ENCODE data around the gene EFHC1. TPM values are rescaled to one million over a fixed set of nuclear protein-coding genes. Genes with fewer than 3 reads are reported as not detected.

EFHC1 gene
- total RNA-seq, 1 donor from 2014 or later, result 23.2 TPM

DNA sequence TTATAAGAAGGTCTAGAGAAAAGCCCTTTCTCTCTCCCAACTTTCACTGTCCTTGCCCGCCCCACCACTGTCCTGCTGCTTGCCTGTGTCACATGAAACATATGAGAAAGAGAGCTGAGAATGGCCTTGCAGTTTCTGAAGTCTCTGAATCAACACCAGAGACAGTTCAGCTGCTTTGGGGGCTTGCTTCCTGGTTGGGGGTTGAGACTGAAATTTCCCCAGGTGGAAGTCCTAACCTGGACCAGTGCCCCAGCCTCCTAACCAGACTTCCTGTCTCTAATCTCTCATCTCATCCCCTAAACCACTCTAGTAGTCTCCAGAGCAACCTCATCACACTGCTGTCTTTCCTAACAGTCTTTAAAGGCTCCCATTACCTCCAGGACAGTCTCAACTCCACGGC is 146.1 kb downstream of the EFHC1 start:
- intact Hi-C loops (cut with micrococcal nuclease), result no loop called here

DNA sequence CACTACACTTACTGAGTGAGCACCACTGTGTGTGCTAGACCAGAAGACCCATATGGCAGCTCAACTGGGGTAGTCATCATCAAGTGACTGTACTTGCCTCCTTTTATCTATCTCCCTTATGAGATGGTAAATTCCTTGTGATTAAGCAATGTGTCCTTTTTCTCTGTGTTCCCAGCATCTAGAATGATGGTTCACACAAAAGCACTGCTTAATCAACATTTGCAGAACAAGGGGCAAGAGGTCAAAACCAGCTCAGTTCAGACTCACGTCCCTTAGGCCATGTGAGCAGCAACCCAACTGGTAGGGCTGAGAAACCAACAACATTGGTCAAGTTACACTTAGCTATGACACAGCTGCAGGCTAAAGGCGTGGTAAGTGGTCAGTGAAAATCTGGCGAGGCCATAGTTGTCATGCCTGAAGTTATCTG is 146.7 kb downstream of the EFHC1 start:
- ATAC-seq (ENCODE audit: low read depth), result no peak
- H3K9me3 Mint-ChIP-seq, result no peaks in the 10 kb centered on the region
- CTCF ChIA-PET, result interaction anchor here (0.8 to 1.7 kb wide), 2 partner anchors 9 to 85 kb away, joined by 4 read pairs; no protein-coding TSS in a partner anchor

More for the DNA sequence above, 146.1 kb downstream of the EFHC1 start:
- CTCF ChIA-PET, result interaction anchor here (1.7 kb wide), 1 partner anchor 10 kb away, joined by 4 read pairs; no protein-coding TSS in a partner anchor
- TF ChIP-seq, protein P1, sequence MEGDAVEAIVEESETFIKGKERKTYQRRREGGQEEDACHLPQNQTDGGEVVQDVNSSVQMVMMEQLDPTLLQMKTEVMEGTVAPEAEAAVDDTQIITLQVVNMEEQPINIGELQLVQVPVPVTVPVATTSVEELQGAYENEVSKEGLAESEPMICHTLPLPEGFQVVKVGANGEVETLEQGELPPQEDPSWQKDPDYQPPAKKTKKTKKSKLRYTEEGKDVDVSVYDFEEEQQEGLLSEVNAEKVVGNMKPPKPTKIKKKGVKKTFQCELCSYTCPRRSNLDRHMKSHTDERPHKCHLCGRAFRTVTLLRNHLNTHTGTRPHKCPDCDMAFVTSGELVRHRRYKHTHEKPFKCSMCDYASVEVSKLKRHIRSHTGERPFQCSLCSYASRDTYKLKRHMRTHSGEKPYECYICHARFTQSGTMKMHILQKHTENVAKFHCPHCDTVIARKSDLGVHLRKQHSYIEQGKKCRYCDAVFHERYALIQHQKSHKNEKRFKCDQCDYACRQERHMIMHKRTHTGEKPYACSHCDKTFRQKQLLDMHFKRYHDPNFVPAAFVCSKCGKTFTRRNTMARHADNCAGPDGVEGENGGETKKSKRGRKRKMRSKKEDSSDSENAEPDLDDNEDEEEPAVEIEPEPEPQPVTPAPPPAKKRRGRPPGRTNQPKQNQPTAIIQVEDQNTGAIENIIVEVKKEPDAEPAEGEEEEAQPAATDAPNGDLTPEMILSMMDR (IDR thresholded peaks at IDR 0.05), result no peak
- POLR2A ChIA-PET, result interaction anchor here (1.1 kb wide), 1 partner anchor 10 kb away, joined by 4 read pairs; the partner anchor contains the start of gene TRAM2
- no peak for ATAC-seq (ENCODE audit: low read depth)
- peaks cover 2% of the 10 kb centered on the region for H3K36me3 Mint-ChIP-seq (ENCODE audit: low read depth)
- H3K4me1 Mint-ChIP-seq, result peaks cover 20% of the 10 kb centered on the region
- no peaks in the 10 kb centered on the region for H3K9me3 Mint-ChIP-seq
- no peaks in the 10 kb centered on the region for H3K27me3 Mint-ChIP-seq
- no peak for DNase-seq
- no peak overlapping the region for H3K4me3 Mint-ChIP-seq
- H3K27ac Mint-ChIP-seq, result no peak overlapping the region

DNA sequence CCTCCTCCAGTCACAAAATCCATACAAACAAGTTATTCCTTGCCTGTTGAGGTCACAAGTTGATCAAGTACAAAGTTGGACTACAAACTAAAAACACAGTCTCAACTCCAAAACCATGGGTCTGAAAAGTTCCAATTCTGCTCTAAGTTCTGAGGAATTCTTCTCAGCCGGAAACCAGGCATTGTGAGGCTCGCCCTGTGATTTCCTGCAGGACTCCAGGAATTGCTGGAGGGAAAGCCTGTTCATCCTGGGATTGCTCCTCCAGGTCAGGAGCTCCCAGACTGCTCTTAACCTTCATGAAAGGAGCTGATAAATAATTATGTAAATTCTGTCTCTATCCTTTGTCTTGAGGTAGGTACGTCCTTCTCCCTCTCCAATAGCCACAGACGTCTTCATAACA is 148.2 kb downstream of the EFHC1 start:
- TF ChIP-seq, protein P1 (IDR thresholded peaks at IDR 0.05), result no peak
- Mint-ChIP-seq H3K27ac (no peak overlapping the region), H3K4me1 (peaks cover 31% of the 10 kb centered on the region), H3K36me3 (ENCODE audit: low read depth) (peaks cover 2% of the 10 kb centered on the region), H3K27me3 (no peaks in the 10 kb centered on the region), H3K4me3 (no peak overlapping the region), H3K9me3 (no peaks in the 10 kb centered on the region)
- CTCF ChIA-PET, result no interaction called here
- DNase-seq (no peak), ATAC-seq (ENCODE audit: low read depth) (no peak)
- POLR2A ChIA-PET, result no interaction called here
- intact Hi-C loops (cut with micrococcal nuclease), result no loop called here

More for the DNA sequence above, 146.7 kb downstream of the EFHC1 start:
- Mint-ChIP-seq H3K27ac (no peak overlapping the region), H3K36me3 (ENCODE audit: low read depth) (peaks cover 2% of the 10 kb centered on the region), H3K4me1 (peaks cover 23% of the 10 kb centered on the region), H3K4me3 (no peak overlapping the region), H3K27me3 (no peaks in the 10 kb centered on the region)
- no peak for DNase-seq
- intact Hi-C loops (cut with micrococcal nuclease), result no loop called here
- TF ChIP-seq, protein P1 (IDR thresholded peaks at IDR 0.05), result no peak
- POLR2A ChIA-PET, result interaction anchor here (1.1 kb wide), 1 partner anchor 10 kb away, joined by 4 read pairs; the partner anchor contains the start of gene TRAM2

DNA sequence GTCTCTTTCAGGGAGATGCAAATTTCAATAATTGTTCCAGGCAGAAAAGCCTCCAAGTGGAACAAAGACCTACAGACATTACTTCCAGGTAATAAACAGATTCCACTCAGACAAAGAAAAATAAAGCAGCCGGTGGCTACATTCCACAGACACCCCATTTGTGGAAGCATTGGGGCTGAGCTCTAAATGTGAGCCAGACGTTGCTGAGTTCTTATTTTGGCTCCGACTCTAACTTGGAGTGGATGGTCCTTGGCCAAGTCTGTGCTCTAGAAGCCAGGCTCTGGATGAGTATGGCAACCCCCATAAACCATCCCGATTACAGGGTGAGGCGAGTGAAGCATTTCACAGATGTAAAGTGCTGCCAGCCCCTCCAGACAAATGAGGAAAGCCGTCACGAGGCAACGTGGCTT is 150.2 kb downstream of the EFHC1 start:
- ATAC-seq (ENCODE audit: low read depth), result no peak
- no peak for DNase-seq
- POLR2A ChIA-PET, result interaction anchor here (1.3 kb wide), 1 partner anchor 18 kb away, joined by 3 read pairs; no protein-coding TSS in a partner anchor
- Mint-ChIP-seq H3K36me3 (ENCODE audit: low read depth) (peaks cover 2% of the 10 kb centered on the region), H3K9me3 (no peaks in the 10 kb centered on the region), H3K27ac (no peak overlapping the region), H3K27me3 (no peaks in the 10 kb centered on the region), H3K4me1 (peaks cover 45% of the 10 kb centered on the region), H3K4me3 (no peak overlapping the region)
- intact Hi-C loops (cut with micrococcal nuclease), result no loop called here
- CTCF ChIA-PET, result no interaction called here
- TF ChIP-seq, protein P1 (IDR thresholded peaks at IDR 0.05), result no peak

DNA sequence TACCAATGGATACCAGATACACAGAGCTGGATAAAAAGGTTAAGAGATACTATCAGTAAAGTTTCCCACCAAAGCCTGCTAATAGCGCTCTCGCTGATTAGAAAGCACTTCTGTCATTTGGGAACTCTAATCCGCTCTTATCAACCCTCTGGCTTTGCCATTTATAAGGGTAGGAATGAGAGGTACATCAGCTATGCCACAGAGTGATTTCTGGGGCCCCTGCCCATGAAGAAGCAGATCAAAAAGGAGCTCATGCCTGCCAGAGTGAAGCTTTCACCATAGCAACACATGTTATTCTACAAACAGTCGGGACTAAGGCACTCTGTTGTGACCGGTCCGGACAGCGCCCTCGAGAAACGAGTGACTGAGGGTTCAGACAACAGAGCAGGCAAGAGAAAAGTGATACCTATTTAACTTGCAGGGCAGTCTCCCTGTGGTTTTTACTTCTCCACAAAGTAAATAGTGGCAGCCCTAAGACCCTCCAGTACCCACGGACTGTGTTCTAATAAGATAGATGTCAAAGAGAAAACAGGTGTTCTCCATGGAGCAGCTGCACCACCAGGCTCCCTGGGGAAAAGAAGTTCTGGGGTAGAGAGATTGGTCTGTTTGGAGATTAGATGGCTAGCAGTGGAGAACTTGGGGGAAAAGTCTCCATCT is 151.1 kb downstream of the EFHC1 start:
- Mint-ChIP-seq H3K27ac (no peak overlapping the region), H3K4me3 (no peak overlapping the region), H3K36me3 (ENCODE audit: low read depth) (no peaks in the 10 kb centered on the region), H3K9me3 (no peaks in the 10 kb centered on the region), H3K27me3 (no peaks in the 10 kb centered on the region), H3K4me1 (peaks cover 48% of the 10 kb centered on the region)
- ATAC-seq (ENCODE audit: low read depth) (no peak), DNase-seq (no peak)
- intact Hi-C loops (cut with micrococcal nuclease), result no loop called here
- POLR2A ChIA-PET, result no interaction called here
- CTCF ChIA-PET, result no interaction called here
- TF ChIP-seq, protein P1 (IDR thresholded peaks at IDR 0.05), result no peak

Data from activated B cell treated with CpG ODN at 0.5 μM for 24 hours (primary cell).